GM10266 (cell line): ENCODE results near the gene TMEM109.

Source experiments
- DNase-seq: peaks from one replicate; pipeline ENCODE4 v3.0.0; 2012; ENCODE audit errors: extremely low spot score
- TF ChIP-seq, protein P1 (sequence below): IDR thresholded peaks from 2 replicates; pipeline ENCODE4 v1.5.1; 2012; ENCODE audit warnings: mild to moderate bottlenecking, low read depth; ENCODE audit not compliant: control insufficient read depth, insufficient read depth; ENCODE audit errors: missing control alignments

The TMEM109 gene

DNA sequence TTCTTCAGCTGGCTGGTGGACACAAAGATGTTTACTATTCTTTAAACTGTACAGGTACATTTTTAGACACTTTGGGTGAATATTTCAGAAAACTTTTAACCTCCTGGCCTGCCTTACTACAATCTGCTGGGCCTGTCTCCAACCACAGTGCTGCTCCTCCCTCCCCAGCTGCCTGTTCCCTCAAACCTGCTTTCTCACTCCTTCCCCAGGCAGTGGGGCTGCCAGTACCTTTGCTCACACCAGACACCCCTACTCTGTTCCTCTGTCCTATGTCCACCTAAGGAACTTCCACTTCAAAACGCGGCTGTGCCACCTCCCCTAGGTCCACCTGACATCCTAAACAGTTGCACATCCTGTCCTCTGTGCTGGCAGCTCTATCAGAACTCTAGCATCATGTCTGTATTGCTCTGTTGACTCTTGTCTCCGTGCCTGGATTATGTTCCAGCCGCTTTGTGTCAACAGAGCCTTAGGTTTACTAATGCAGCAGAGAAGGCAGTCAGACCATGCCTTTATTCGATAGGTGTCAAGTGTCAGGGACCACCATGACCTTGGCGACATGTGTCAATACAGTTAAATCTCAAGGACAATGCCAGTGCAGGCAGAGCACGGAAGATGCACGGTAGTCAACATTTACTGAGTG lies 33.2 kb upstream of the TMEM109 start:
- TF ChIP-seq, protein P1, sequence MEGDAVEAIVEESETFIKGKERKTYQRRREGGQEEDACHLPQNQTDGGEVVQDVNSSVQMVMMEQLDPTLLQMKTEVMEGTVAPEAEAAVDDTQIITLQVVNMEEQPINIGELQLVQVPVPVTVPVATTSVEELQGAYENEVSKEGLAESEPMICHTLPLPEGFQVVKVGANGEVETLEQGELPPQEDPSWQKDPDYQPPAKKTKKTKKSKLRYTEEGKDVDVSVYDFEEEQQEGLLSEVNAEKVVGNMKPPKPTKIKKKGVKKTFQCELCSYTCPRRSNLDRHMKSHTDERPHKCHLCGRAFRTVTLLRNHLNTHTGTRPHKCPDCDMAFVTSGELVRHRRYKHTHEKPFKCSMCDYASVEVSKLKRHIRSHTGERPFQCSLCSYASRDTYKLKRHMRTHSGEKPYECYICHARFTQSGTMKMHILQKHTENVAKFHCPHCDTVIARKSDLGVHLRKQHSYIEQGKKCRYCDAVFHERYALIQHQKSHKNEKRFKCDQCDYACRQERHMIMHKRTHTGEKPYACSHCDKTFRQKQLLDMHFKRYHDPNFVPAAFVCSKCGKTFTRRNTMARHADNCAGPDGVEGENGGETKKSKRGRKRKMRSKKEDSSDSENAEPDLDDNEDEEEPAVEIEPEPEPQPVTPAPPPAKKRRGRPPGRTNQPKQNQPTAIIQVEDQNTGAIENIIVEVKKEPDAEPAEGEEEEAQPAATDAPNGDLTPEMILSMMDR = no peak
- no peak for DNase-seq

GRCh38 chr11:60887556-60887955 lies 26.4 kb upstream of the TMEM109 start:
- peak; percentile 45 for DNase-seq
- TF ChIP-seq, protein P1 = peak; percentile 52

DNA sequence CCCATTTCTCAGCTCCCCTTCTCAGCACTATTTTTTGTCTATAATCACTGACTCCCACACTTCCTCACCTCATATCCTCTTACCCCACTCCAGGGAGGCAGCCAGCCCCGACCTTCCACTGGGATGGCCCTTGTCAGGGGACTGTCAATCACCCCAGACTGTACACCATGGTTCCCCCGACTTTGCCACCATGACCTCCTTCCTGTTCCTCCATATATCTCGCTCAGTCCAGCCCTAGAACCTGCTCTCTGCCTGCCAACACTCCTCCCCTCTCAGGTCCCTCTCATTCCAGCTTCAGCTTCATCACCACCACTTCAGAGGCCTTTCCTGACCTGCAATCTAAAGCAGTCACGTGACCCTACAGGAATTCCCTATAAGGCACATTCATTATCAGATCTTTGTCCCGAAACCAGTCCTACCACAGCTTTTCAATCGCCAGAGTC lies 24.1 kb upstream of the TMEM109 start:
- TF ChIP-seq, protein P1 = no peak
- no peak for DNase-seq

GRCh38 chr11:60890696-60891095 lies 23.3 kb upstream of the TMEM109 start:
- TF ChIP-seq, protein P1 = no peak
- no peak for DNase-seq

- no peak for DNase-seq
- TF ChIP-seq, protein P1 = no peak
These were observed 22.7 kb upstream of the TMEM109 start for GRCh38 chr11:60891103-60891741.

DNA sequence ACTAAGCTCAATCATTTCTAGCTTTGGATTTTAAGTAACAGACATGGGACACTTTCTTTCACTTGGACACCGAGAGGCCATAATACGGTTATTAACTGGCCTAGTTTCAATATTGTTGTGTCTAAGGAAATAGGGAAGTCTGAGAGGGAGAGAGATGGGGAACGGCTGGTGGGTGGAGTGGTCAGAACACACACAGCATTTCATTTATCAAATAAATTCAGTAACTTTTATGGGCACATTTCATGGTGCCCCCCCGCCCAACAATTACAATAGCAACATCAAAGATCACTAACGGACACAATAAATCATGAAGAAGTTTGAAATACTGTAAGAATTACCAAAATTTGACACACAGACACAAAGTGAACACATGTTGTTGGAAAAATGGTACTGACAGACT lies 18.3 kb upstream of the TMEM109 start:
- no peak for DNase-seq
- TF ChIP-seq, protein P1 = no peak

- DNase-seq = no peak
- TF ChIP-seq, protein P1 = no peak
These were observed 16.5 kb upstream of the TMEM109 start for GRCh38 chr11:60897496-60897895.
